HG02840 (cell line): ENCODE measurements around the gene MYCL.
A peak's percentile ranks its signal among the peaks of the same experiment; 100 is the strongest.

ENCODE experiments used
- ATAC-seq: cut with Tn5 transposase; IDR thresholded peaks from one replicate; pipeline ENCODE4 v1.9.1; 2021; ENCODE audit warnings: mild to moderate bottlenecking, moderate library complexity, moderate number of reproducible peaks; ENCODE audit not compliant: unreplicated experiment, low FRiP score

The MYCL gene

DNA sequence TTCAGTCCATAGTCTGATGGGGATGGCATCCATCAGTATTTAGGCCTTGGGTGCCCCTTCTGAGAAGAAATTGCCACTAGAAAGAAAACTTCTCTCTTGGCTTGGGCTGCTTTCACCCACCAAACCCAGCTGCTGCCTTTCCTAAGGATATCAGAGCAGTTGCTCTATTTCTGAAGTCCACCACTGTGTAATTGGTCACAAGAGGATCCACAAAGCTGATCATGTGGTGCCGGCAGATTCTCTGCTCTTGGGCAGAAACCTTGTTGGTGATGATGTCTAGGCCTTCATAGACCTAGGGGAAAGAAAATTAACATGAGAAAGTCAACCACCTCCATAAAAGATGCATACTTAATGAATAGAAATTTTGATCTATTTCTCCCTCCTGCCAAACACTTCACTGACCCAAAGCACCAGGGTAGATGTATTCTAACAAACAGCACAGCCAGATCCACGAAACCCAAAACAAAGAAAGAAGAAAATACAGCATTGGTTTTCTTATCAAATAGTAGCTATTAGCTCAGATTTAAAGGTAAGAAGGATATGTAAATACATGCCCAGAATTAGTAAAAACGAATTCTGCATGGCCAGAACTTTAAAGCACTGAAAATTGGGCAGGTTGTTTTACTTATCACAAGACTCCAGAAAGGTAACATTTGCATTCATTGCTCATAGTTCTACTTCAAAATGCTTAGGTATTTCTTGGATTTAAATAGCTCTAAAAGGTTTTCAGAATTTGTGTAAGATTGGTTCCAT is 44.4 kb downstream of the MYCL start:
- no peak for ATAC-seq

DNA sequence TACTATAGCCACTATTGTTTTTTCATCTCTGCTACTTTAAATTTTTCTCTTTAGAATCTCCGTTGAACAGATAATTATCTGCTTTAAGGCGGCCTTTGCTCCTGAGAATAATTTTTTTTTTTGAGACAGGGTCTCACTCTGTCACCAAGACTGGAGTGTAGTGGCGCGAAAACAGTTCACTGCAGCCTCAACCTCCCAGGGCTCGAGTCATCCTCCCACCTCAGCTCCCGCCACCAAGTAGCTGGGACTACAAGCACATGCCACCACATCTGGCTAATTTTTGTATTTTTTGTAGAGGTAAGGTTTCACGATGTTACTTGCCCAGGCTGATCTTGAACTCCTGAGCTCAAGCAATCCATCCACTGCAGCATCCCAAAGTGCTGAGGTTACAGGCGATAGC is 47.0 kb downstream of the MYCL start:
- no peak for ATAC-seq

DNA sequence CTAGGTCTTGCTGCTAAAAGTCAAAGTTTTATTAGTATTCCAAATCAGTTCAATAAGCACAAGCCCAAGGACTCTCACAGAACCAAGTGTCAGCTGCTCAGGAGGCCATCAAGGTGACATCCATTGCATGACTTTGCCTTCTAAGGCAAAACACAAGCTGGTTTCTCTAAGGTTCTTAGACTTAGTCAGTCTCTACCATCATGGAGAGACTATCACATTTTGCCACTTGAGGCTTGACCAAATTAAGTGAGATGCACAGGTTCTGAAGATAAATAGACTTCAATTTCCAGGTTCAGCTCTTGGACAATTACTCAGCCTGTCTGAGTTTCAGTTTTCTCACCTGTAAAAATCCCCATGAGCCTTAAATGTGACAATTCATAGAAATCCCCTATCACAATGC is 47.4 kb downstream of the MYCL start:
- no peak for ATAC-seq

DNA sequence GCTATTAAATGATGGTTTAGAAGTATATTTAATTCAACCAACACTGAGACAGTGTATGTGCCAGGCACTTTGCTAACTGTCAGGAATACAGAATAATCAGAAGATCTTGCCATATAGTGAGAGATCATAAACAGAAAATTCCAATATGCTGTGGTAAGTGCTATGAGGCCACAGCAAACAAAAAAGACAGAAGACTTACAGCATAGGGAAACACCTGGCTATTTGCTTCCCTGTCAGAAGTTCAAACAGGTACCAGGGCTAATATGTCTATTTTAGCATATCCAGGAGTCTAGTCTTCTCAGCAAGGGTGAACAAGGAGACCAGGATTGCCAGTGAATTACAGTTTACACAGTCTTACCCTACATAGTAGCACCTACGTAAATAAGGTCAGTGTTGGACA is 48.8 kb downstream of the MYCL start:
- ATAC-seq, result no peak

DNA sequence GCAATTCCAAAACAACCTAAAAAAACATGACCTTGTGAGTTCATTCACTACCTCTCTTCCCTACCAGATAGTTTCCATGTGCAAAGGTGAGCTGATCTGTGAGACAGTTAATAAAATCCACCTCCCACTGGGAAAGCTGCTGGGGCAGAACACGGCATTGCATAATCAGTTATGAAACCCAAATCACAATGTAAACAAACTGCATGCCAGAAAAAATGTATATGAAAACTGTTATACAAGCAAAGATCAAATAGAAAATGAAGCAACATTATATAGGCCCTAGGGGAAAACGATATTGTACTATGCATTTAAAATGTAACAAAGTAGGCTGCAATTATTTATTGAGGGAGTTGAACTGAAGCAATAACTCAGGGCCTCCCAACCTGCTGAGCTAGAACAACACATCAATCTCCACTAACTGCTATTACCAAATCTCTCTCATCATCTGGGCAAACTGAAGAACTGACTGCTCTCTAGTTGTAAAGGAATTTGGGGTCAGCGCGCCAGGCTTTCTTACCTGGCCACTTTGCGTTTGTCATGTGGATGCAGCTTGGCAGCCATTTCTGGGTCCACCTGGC is 49.4 kb downstream of the MYCL start:
- ATAC-seq, result no peak

DNA sequence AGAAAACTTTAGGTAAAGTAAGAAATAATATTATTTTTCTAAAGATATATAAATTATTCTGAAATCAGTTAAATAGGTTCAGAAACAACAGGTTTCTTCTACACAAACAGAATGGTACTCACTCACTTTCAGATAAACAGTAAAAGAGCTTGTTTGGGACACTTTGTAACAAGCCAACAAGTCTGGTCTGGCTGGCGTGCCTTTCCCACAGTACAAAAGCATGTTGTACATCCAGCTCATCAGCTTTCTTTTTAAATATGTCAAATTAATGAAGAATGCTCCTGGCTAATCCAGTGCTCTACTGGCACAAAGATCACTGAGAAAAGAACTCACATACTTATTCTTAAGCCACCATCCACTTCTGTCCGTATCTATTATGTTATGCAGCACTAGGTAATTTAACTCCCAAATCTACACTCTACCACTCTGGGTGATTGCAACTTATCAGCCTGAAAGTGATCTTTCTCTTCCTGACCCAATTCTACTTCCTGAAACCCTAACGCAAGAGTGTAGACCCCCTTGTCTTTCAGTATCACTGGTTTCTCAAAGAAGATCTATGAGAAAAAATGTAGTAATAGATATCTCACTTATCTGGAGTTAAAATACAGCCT is 51.0 kb downstream of the MYCL start:
- no peak for ATAC-seq

DNA sequence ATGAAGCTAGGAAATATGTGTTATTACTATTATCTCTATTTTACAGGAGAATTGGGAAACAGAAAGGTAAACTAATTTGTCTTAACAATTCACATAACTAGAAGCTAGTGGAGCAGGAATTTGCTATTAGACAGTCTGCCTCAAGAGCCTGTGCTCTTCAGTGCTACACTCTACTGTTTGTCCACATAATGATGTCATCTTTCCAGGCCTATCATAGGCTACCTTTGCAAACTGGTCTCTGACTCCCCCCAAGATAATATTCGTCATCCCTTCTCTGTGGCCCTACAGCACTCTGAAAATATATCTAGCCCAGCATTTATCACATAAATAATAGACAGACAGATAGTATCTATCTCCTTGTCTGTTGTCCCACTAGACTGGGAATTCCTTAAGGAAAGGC is 52.5 kb downstream of the MYCL start:
- no peak for ATAC-seq

DNA sequence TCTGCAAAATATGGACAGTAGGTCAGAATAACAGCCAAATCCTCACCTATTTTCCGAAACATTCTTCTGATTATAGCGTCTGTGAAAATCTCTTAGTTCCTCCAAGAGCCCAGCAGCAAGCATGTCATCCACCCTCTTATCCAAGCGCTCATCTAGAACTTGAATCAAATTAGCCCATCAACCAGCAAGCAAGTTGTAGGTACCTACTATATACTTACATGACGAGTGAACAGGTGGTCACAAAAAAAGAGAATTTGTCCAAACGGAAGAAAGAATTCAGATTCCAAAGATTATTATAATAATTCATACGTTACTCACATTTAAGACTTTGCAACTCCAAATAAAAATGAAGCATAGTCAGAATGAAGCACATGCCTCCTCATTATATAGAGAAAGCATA is 53.8 kb downstream of the MYCL start:
- no peak for ATAC-seq

DNA sequence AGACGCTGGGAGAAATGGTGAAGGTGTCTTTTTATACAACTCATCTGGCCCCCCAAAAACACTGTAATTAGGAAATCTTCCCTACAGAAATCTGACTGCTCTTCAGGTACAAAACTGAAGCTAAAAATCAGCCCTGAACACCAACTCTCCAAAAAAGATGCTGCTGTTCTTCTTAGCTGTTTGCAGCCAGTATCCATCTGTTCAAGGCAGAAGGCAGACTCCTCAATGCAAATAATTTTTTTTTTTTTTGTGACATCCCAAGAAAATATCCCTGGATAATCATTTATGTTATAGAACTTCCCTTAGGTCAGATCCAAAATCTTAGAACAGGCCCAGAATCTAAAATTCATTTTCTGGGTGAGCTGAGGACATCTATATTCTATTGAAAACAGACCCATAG is 54.9 kb downstream of the MYCL start:
- no peak for ATAC-seq

DNA sequence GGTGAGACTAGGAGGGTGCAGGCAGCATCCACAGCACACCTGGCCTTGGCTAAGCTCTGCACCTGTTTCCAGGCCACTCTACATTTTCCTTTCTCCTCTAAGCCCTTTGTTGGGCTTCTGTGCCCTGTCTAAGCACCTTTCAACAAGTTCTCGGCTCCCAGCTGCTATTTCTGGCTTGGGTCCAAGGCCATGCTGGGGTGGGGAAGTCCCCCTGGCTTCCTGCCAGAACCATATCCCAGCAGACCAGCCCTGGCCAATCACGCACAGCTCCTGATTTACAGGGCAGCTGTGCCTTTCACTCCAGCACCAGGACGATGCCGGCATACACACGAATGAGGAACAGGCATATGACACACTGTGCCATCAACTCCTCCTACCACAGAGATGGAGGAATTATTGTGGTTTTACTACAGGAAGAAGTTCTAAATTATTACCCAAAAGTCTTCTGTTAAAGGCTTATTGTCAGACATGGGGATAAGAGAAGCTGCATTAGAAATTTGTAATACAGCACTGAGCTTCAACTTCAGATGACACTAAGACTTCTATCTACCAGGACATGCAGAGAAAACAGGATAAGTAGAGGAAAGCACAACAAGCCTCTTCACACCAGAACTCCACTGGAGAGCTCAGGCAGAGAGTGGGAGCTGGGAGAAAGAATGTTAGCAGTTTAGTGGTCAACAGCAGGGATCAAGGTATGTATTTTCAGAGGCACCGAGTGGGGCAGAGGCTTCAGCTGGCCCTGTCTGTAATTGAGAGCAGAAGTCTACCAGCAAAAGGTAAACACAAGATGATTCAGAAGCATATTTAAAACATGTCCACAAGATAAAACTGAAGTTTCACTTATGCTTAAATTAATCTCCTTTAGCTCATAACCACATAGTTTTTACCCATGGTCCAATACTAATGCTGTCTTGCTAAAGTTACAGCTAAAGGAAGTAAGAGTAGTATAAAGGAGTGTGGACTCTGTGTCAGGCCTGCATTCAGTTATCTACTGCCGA is 55.8 kb downstream of the MYCL start:
- peak; percentile 59 for ATAC-seq
